Heart left ventricle (tissue), 13 donors: Measurements from ENCODE around the gene OLIG3.

Experiments
- CTCF ChIP-seq, 12 donors: fragments of 200-600 bp; sonication (generic) in 4 of 12; IDR thresholded peaks; one replicate each; pipeline versions ENCODE4 v1.5.0 to v1.8.0; 2018 to 2022; ENCODE audit warnings: antibody characterized with exemption in 12 of 12, mild to moderate bottlenecking in 5 of 12
- POLR2A ChIP-seq, 2 donors: fragments of 450-650 bp; IDR thresholded peaks; one replicate each; pipeline ENCODE4 v1.6.1; 2017; ENCODE audit warnings: antibody characterized with exemption in 2 of 2, mild to moderate bottlenecking in 2 of 2, moderate library complexity in 2 of 2
- donor health status: ischemic (EF 13 %, LVEDD 7.1; RV severe dilation, severe dysfunction).
- donor health status: DM: no; HTN: yes; CAD: no.
- donor health status: DM: no; HTN: no; CAD: no.
- donor health status: ischemic (EF 25% LVEDD 6.9; RV normal size, moderate dysfunction).
- donor health status: ischemic (EF 25% LVEDD 5.7; RV mildly dilated, moderate dysfunction).
- donor health status: ischemic (EF 35%, LVEDD 5.7; RV mildly dilated, moderate dysfunction).
- donor health status: nonischemic (EF 11% LVEDD 7.7; RV severe dilation, severe dysfunction).
- donor health status: DM: yes; HTN: yes; CAD: no.
- donor health status: PGD.
- donor health status: ischemic (EF 29% LVEDD 5.4; RV normal size, mild dysfunction).
- donor health status: nonischemic (EF 23%, LVEDD 6.1; RV moderate dilation, normal function).

DNA sequence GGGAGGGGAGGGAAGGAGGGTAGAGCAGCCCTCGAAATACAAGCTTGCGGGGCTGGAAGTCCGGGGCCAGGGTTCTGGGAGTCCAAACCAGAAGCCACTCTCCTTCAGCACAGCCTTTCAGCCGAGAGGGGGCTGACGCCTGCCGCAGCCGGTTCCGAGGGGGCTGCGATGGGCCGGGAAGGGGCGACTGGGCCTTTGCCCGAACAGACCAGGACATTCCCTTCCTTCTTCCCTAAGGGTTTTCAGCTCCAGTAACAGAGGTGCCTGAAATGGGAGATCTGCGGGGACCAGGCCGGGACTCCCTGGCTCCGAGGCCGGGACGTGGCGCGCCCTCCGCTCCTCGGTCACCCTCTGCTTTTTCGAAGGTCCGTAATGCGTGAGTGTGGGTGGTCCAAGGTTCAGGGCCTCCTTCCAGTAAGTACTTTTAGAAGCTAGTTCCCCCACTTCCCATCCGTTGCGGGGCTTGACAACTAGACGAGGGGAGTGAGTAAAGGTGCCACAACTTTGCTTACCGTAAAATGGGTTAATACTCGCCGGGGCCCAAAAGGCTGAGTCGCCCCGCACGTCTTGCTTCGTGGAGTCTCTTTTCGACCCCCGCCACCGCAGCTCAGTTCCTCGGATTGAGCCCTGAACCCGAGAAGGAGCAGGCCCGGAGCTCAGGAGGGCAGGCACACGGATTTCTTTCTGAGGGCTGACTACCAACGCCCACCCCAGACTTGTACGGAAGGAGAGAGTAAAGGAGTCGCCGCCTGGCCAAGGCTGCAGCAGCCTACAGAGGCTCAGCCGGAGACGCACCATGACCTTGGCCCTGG lies 2.9 kb upstream of the OLIG3 start:
- TF ChIP-seq CTCF (IDR thresholded peaks at IDR 0.05): no peak
- no peak for TF ChIP-seq POLR2A (IDR thresholded peaks at IDR 0.05)
